ENCODE data around the gene C7orf25.

GRCh38 chr7:42877862-42878261 is 34.0 kb downstream of the C7orf25 start:
- TF ChIP-seq CTCF (IDR thresholded peaks at IDR 0.05) = no peak
- TF ChIP-seq POLR2AphosphoS5 (IDR thresholded peaks at IDR 0.05) = no peak
